IPS-NIHi11 (cell line): ENCODE measurements around the gene LBH.

Experiments
- DNase-seq: peaks from one replicate; pipeline ENCODE4 v3.0.0; 2012; ENCODE audit warnings: mixed read lengths, low spot score

Gene LBH

GRCh38 chr2:30308280-30308679, 76.9 kb downstream of the LBH start:
- DNase-seq: no peak
